Cerebellar nuclear complex (tissue), 1 donor: Measurements from ENCODE around the gene CCDC112.
"Not testable (repeated sequence)": the region's sequence is repeated elsewhere in the genome, so short reads cannot be mapped to it uniquely, and the experiment has no call there.

Experiments
- DNase-seq, 2 experiments: peaks; one replicate each; lab custom pipeline; 2025; lab: John Stamatoyannopoulos, UW

Gene CCDC112, protein sequence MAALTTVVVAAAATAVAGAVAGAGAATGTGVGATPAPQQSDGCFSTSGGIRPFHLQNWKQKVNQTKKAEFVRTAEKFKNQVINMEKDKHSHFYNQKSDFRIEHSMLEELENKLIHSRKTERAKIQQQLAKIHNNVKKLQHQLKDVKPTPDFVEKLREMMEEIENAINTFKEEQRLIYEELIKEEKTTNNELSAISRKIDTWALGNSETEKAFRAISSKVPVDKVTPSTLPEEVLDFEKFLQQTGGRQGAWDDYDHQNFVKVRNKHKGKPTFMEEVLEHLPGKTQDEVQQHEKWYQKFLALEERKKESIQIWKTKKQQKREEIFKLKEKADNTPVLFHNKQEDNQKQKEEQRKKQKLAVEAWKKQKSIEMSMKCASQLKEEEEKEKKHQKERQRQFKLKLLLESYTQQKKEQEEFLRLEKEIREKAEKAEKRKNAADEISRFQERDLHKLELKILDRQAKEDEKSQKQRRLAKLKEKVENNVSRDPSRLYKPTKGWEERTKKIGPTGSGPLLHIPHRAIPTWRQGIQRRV

DNA sequence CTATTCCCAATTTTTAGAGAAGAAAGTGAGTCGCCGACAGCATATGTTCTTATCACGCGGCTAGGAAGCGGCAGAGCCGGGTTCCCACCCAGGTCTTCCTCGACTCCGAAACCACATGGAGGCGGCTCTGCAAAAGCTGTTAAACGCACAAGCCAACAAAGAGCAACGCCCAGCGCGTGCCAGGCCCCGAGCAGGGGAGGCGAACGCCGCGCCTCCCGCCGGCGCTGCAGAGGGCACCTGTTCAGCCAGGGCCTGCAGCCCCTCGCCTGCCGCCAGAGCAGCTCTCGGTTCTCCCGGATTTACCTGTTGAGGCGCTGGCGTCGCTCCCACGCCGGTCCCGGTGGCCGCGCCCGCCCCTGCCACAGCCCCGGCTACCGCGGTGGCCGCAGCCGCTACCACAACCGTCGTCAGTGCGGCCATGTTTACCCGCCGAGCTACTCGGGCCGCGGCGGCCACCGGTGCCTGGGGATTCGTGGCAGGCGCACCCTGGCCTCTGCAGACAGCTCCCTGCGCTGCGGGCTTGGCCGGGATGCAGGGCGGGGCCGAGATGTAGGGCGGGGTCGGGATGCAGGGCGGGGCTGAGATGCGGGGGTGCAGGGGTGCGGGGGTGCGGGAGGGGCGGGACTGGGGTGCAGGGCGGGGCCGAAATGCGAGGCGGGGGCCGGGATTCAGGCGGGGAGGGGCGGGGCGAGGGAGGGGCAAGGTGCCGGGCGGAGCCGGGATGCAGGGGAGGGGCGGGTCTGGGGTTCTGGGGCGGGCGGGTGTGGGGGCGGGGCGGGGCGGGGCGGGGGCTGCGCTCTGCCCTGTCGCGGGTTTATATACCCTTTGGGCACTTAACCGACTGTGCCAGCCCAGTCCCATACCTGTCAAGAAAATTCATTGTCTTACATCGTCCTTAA lies at the start of gene CCDC112:
CCDC112 (minus strand) TSS at position 531 of the 899 bp plus-strand sequence; CDS start at position 420, 111 bp downstream.
- DNase-seq, result no peak

DNA sequence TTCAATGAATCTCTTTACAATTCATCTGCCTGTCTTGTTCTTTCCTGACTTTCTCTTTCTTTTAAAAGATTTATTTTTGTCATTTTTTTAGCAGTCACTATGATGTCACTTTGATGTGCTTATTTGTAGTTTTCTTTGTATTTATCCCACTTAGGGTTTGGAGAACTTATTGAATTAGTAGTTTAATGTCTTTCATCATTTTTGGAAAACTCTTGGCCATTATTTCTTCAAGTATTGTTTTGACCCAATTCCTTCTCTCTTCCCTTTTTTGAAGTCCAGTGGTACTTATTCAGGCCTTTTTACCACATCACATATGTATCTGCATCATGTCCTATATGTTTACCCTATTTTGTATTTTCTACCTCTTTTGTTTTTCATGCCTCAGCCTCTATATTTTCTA lies 48.9 kb upstream of the CCDC112 start:
- no peak for DNase-seq

DNA sequence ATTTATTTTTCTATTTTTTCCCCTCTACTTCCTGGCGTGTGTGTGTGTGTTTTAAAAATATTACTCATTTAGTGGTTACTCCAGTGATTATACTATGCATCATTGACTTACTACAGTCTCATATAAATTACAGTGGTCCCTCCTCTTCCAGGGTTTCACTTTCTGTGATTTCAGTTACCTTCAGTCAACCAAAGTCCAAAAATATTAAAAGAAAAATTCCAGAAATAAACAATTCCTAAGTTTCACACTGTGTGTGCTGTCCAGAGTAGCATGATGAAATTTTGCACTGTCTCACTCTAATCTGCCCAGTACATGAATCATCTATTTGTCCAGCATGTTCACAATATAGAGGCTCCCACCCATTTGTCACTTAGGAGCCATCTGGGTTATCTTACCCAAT lies 47.4 kb upstream of the CCDC112 start:
- DNase-seq, result no peak

DNA sequence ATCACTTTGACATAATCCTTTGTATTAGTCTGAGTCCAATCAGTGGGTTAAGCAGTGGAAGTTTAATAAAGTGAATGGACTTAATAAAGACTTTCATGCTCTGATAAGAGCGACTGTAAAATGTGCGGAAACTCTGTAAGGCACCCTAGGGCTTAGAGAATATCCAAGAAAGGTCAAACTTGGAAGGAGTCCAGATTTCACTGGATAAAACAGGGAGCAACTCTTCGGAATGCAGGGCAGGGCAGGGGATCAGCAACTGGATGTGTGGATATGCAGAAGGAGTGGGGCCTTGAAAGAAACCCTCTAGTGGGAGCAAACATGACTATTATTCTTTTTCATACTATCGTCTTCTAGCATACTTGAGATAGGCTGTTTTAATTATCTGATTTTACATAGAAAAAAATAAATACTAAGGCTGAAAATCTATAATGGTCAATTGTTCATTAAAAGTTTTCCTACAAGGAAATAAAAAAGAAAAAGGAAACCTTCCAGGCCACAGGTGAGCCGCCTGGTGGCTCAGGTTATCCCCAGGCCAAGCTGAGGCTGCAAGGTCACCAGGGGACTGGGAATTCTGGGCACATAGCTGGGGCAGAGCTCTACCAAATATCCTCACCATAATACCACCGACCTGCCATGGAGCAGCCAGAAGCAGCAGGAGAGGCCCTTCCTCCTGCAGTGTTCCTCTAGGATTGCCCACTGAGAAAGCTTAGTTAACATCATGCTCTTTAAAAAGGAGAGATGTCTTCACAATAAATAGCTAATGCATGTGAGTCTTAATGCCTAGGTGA lies 46.3 kb upstream of the CCDC112 start:
- no peak for DNase-seq

DNA sequence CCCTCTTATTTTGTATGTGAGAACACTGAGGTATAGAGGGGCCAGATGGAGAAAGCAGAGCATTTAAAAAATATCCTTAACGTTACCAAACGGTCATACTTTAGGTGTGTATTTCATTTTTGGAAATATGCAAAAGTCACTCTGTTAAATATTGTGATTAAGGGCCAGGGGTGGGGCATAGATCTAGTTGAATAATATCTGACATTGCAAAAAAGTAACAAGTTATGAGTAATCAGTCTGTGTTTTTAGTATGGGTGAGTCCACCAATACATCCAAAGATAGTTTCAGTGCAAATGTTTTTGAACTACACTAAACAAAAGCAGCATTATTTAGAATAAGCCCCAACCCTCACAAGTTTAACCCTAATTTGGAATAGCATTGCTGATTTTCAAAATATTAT lies 45.3 kb upstream of the CCDC112 start:
- no peak for DNase-seq

DNA sequence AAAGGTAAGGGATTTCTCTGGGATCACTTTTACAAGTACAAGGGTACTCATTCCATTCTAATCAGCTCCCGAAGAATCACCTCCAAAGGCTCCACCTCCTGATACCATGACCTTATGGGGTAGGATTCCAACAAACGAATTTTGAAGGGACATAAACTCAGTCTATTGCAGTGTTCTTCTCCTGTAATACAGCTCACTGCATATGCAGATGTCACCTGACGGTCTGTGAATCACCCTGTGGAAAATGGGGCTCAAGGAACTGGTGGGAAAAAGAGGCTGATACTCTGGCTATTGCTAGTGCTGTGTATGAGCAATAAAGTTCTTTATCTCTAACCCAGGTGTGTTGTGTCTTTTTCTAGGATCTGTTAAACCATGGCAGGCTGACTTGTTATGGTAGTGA lies 42.4 kb upstream of the CCDC112 start:
- DNase-seq, result no peak

DNA sequence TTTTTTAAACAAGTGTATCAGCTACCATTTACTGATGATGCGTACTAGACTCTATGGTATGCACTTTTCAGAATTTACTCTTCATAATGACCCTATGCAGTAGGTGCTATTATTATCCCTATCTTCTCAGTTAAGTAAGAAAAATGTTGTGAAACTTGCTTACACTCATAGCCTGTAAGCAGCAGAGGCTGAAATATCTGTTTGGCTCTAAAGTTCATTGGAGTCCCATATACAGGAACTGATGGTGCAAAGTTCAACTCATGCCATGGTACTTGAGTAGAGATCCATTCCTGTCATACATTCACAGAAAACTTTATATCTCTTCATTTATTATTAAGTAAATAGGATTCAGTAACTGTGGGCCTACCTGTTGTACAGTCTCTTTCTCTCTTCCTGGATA lies 41.4 kb upstream of the CCDC112 start:
- no peak for DNase-seq

DNA sequence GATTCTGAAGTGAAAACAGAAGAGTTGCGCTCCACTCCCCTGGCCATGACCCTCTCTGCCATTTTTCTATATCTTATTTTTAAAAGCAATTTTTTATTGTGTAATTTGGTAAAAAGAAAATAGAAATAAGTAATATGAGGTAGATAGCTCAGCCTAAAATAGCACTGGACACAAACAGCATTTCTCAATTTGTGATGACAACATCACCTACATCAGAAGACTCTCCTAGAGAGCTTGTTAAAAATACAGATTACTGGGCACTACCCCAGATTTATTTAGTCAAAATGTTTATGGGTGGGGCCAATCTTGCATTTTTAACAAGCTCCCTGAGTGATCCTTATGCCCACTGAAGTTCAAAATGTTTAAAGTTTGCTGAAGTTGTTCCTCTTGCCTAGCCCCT lies 40.5 kb upstream of the CCDC112 start:
- DNase-seq, result no peak

DNA sequence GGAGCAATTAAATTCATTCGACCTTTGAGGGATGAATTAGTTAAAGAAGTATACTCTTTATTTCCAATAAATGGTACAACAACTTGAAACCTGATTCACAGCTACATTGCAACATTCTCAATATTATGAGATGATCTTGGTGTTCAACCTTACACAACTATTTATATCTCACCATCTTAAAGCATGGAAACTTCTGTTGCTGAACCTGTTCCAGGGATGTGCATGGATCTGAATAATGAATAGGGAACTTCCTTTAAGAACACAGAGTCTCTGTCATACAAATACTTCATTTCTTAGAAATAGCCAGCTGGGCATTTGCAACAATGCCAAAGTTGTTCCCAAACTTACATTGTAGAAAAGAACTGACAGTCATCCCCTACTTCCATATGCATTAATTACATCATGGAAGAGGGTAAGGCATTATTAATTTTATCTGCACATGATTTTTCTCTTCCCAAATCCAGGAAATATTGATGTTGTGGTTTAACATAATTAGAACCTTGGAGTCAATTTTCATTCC lies 39.8 kb upstream of the CCDC112 start:
- DNase-seq, result no peak

DNA sequence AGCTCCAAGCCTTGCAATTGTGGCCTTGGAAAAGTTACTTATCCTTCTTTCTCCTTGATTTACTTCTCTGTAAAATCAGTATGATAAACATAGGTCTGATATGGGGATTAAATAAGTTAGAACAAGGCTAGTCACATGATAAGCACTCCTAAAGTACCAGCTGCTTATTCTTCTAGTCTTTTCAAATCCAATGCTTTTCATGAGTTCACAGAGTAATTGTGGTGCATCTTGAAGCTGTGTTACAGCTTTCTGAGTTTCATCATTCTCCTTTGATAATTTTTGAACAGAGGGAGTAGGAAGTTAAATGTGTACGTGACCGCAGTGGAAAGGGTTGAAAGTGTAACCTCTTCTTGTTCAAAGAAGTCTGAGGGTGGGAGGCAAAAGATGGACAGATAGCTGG lies 38.8 kb upstream of the CCDC112 start:
- no peak for DNase-seq

DNA sequence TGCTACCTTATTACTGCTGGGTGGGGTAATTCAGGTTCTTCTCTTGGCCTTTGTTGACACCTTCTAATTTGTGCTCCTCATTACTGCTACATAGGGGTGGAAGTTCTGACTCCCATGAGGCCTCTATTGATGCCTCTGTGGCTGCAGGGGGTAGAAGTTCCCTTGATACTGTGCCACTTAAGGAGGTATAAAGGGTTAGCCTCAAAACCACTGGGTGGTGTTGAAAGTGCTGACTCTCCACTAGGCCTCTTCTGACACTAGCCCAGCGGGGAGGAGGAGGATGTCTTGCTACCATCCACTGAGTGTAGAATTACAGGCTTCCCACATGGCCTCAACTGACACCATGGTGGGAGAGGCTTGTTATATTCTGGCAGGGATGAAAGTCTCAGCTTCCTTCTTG lies 36.7 kb upstream of the CCDC112 start:
- DNase-seq, result no peak

DNA sequence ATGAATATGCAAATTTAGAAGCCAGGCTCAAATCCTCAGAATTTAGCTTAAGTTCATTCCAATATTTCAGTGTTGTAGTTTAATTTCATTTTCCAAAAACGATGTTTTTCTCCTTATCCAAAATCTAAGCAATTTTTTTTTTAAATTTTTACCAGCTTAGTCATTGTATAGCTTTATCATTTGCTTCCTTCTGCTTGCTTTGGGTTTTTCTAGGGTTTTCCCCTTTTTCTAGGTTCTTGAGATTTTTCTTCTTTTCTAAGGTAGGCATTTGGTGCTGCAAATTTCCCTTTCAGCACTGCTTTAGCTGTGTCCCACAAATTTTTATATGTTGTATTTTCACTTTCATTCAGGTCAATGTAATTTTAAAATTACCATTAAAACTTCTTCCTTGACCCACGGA lies 34.4 kb upstream of the CCDC112 start:
- no peak for DNase-seq

DNA sequence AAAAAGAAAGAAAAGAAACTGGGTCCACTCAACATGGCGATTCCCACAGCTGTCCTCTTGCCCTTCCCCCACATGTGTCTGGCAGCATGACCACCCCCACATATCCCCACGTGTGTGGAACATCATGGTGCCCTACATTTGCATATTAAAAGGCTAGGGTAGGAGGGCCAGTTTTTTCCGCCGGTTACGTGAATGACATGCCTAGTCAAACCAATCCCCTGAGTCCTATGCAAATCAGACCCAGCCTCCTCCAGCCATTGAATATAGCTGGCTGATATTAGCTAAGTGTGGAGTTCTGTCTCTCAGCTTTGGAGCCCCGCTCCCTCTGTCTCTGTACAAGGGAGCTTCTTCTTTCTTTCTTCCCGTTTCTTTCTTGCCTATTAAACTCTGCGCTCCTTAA lies 33.0 kb upstream of the CCDC112 start:
- no peak for DNase-seq

DNA sequence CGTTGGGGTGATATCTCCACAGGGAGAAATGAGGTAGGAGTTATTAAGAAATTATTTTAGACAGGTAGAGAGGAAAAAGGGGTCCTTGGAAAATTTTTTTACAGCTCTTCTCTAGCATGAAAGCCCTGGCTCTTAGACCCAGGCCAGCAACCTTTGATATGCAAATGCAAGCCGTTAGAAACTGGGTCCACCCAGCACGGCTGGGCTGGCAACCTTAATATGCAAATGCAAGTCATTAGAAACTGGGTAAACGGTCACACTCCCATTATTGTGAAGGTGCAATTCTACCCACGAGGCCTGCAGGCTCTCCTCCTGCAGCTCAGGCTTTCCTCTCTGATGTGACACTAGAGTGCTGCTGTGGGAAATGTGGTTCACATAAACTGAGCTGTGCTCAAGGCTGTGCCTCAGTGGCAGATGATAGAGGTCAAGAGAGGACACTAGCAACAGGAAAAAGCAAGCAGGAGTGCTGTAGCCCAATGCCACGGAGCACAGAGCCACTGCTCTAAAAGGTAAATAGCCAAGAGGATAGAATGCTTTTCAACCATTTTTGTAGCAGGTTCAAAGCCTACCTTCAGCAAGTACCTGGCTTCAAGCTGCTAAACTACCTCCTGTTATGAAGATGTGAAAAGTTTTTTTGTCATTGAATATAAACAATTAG lies 32.3 kb upstream of the CCDC112 start:
- DNase-seq, result not testable (repeated sequence)

DNA sequence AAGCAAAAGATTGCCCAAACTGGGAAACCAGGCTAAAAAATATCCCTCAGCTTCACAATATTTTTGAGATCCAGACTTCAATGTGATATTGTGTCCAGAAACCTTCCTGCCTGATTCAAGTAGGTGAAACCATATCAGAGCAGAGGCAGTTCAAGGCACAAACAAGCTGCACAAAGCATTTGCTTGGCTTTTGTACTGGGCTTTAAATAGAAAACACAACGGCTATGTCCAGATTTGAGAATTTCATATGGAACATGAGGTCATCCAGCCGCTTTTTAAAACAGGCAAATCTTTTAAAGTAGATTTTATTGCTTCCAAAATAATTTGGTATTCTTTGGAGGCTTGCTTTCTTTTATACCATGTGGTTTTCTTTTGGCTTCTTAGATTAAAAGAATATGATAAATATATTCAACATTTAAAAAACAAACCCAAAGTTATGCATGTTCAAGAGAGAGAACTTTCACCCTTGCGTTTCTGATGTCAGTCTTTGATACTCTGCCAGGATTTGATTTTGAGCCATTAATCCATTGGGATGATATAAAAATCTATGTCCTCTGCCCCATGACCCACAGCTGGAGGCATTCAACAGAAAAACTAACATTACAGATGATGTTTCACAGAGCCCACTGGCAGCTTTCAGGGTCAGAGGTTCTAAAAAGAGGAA lies 29.0 kb upstream of the CCDC112 start:
- DNase-seq, result no peak

DNA sequence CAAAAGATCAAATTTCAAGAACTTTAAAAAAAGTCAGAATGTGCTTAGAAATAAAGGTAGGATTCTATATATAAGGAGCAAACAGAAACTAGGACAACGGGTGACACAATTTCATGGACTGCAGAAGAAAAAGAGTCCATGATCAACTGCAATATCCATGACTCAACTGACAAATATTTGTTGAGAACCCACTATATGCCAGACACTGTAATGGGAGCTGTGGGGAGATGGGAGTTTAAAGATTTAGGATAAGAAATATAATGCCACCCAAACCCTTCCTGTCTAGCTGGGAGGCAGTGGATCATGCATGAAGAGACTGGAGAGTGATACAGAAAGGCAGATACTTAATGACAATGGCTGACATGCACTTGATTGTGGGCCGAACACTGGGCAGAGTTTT lies 27.6 kb upstream of the CCDC112 start:
- no peak for DNase-seq

DNA sequence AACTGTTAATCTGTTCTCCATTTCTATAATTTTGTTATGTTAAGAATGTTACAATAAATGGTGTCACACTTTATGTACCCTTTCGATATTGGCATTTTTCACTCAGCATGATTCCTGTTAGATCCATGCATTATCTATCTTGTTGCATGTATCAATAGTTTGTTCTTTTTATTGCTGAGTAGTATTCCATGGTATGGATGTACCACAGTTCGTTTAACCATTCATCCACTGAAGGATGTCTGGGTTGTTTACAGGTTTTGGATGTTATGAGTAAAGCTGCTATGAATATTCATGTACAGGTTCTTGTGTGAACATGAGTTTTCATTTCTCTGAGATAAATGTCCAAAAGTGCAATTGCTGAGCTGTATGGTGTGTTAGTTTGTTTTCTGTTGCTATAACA lies 26.3 kb upstream of the CCDC112 start:
- DNase-seq, result no peak

DNA sequence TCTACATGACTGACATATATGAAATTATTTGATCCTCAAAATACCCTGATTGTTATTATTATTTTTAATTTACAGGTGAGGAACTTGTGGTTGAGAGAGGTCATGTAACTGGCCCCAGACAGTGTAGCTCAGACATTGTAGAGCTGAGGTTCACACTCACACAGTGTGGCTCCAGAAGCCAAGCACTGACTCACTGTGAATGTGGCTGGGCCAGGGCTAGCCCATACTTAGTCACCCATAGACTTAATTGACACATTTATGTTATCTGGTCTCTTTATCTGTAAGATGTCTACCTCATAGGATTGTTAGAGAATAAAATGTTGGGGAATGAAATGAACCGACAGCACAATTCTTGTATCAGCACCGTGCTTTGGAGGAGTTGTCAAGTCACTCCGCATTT lies 24.9 kb upstream of the CCDC112 start:
- no peak for DNase-seq

DNA sequence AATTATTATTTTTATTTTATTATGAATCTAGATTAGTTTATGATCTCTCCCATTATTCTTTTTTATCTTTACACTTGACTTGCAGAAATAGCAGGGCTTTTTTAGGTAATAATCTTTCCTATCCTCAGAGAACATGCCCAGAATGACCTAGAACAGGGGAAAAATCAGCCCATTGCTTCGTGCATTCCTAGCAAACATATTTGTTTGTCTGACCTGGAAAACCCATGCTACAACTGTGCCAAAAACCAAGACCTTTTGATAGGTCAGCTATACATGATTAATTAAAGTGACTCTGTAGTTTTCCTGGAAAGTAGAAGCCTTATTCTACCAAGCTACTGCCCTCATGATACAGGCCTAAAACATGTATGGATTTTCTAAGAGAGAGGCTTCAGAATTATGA lies 24.1 kb upstream of the CCDC112 start:
- DNase-seq, result no peak

DNA sequence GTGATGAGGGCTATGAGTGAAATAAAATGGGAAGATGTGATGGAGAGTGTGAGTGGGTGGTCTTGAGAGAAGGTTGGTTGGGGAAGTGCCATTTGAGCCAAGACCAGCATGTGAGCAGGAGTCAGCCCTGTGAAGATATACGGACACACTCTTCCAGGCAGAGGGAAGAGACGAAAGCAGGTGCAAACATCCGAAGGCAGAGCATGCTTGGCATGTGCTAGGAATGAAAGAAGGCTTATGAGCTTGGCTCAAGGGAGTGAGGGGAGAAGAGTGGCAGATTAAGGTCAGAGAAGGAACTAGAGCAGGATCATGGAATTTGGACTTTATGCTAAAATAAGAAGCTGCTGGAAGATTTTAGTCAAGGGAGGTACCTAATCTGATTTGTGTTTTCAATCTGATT lies 23.6 kb upstream of the CCDC112 start:
- no peak for DNase-seq

DNA sequence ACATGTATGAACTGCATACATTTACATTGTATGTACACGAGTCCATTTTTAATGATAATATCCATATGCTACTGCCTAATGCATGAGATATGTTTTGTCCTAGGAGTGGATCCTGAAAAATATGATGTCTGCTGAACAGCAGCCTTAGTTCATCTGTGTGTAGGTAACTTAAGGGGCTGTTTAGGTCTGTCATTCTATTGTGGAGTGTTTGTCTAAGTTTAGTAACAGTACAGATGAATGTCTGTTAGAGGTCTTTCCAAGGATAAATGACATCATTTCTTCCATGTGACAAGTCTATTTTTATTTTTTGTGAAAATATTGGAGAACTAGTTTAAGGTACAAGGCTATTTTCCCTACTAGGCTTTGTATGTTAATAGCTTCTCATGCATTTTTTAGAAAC lies 22.6 kb upstream of the CCDC112 start:
- DNase-seq, result no peak
